Nephron (organoid): ENCODE measurements around the gene CHST11.

ENCODE experiments used
- H3K27ac Mint-ChIP-seq, 3 experiments: 2 replicates each; pipeline ENCODE4 v1.8.0; 2020; ENCODE audit warnings: mixed read lengths in 3 of 3, mild to moderate bottlenecking in 2 of 3, moderate library complexity in 1 of 3
- H3K27me3 Mint-ChIP-seq: 2 replicates; pipeline ENCODE4 v1.8.0; 2021; ENCODE audit warnings: low read depth, mild to moderate bottlenecking, moderate library complexity, mixed read lengths
- H3K36me3 Mint-ChIP-seq: 2 replicates; pipeline ENCODE4 v1.8.0; 2020; ENCODE audit warnings: low read depth, mixed read lengths
- H3K4me1 Mint-ChIP-seq: 2 replicates; pipeline ENCODE4 v1.8.0; 2020; ENCODE audit warnings: mixed read lengths
- H3K4me3 Mint-ChIP-seq, 3 experiments: 2 replicates each; pipeline ENCODE4 v1.8.0; 2020; ENCODE audit warnings: mild to moderate bottlenecking in 3 of 3, mixed read lengths in 3 of 3, moderate library complexity in 2 of 3
- H3K9me3 Mint-ChIP-seq: 2 replicates; pipeline ENCODE4 v1.8.0; 2020; ENCODE audit warnings: mixed read lengths
- CTCF ChIP-seq, 3 experiments: fragments of 200-600 bp; sonication (generic); IDR thresholded peaks; one replicate each; pipeline ENCODE4 v1.5.0; 2021; ENCODE audit warnings: antibody characterized with exemption in 3 of 3; ENCODE audit not compliant: unreplicated experiment in 3 of 3

CHST11 gene

GRCh38 chr12:104747330-104747729 is 290.6 kb downstream of the CHST11 start:
- Mint-ChIP-seq H3K27ac (no peak overlapping the region), H3K36me3 (no peaks in the 10 kb centered on the region), H3K27me3 (peaks cover 7% of the 10 kb centered on the region), H3K4me3 (no peak overlapping the region), H3K4me1 (peaks cover 43% of the 10 kb centered on the region), H3K9me3 (peaks cover 2% of the 10 kb centered on the region)
- TF ChIP-seq CTCF (IDR thresholded peaks at IDR 0.05; ENCODE audit: unreplicated experiment in 3 of 3): no peak

- Mint-ChIP-seq H3K27ac (no peak overlapping the region), H3K9me3 (peaks cover 1% of the 10 kb centered on the region), H3K36me3 (no peaks in the 10 kb centered on the region), H3K4me1 (peaks cover 37% of the 10 kb centered on the region), H3K27me3 (peaks cover 7% of the 10 kb centered on the region), H3K4me3 (no peak overlapping the region)
- no peak for TF ChIP-seq CTCF (IDR thresholded peaks at IDR 0.05; ENCODE audit: unreplicated experiment in 3 of 3)
Measured at GRCh38 chr12:104747955-104748354, 291.2 kb downstream of the CHST11 start.

DNA sequence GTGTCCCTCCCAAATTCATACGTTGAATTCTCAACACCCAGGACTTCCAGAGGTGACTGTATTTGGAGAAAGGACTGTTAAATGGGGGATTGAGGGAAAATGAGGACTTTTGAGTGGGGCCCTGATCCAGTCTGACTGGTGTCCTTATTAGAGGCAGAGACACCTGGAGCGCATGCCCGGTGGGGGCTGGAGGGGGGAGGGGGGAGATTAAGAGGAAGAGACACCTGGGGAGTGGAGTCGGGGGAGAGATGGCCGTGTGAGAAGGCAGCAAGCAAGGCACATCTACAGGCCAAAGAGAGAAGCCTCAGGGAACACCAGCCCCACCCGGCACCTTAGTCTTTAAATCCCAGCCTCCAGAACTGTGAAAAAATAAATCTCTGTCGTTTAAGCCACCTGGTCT is 291.6 kb downstream of the CHST11 start:
- H3K4me1 Mint-ChIP-seq: peaks cover 35% of the 10 kb centered on the region
- H3K36me3 Mint-ChIP-seq: no peaks in the 10 kb centered on the region
- TF ChIP-seq CTCF (IDR thresholded peaks at IDR 0.05; ENCODE audit: unreplicated experiment in 3 of 3): no peak
- H3K9me3 Mint-ChIP-seq: no peaks in the 10 kb centered on the region
- no peak overlapping the region for H3K27ac Mint-ChIP-seq
- H3K27me3 Mint-ChIP-seq: peaks cover 7% of the 10 kb centered on the region
- H3K4me3 Mint-ChIP-seq: no peak overlapping the region

DNA sequence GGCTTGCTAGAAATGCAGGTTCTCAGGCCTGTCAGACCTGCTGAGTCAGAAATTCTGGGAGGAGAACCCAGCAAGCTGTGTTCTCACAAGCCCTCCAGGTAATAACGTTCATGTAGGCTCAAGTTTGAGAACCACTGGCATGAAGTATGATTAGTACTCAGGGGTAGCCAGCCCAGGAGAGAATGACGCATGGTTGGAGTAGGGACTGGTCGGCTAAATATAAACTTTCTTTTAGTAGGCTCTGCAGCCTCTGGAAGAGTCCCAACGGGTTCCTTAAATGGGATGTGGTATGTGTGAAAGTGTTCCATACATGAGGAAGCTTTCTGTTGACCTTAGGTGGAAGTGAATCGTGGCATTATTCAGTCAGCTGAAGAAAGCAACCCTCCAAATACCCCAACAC is 292.0 kb downstream of the CHST11 start:
- Mint-ChIP-seq H3K27me3 (peaks cover 7% of the 10 kb centered on the region), H3K27ac (no peak overlapping the region), H3K36me3 (no peaks in the 10 kb centered on the region), H3K4me1 (peaks cover 35% of the 10 kb centered on the region), H3K9me3 (no peaks in the 10 kb centered on the region), H3K4me3 (no peak overlapping the region)
- TF ChIP-seq CTCF (IDR thresholded peaks at IDR 0.05; ENCODE audit: unreplicated experiment in 3 of 3): no peak

DNA sequence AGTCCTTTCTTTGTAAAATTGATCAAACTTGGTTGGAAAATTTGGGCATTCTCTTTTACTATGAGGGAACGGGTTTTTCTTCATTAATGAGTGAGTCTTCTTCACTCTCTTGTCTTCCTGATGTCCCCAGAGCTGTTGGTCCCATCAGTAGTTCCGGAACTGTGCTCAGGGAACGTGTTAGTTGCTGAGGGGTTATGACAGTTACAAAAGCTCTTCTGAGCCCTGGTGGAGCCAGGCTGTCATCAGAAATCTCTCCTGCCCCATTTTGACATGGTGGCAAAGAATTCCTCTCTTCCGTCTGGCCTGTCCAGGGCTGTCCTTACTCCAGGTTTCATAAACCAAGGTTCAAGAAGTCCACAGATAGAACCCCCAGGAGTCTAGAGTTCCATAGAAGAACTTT is 292.8 kb downstream of the CHST11 start:
- Mint-ChIP-seq H3K9me3 (no peaks in the 10 kb centered on the region), H3K4me1 (peaks cover 35% of the 10 kb centered on the region), H3K36me3 (no peaks in the 10 kb centered on the region), H3K27ac (no peak overlapping the region), H3K27me3 (peaks cover 7% of the 10 kb centered on the region), H3K4me3 (no peak overlapping the region)
- no peak for TF ChIP-seq CTCF (IDR thresholded peaks at IDR 0.05; ENCODE audit: unreplicated experiment in 3 of 3)

GRCh38 chr12:104750061-104750460 is 293.3 kb downstream of the CHST11 start:
- no peak for TF ChIP-seq CTCF (IDR thresholded peaks at IDR 0.05; ENCODE audit: unreplicated experiment in 3 of 3)
- Mint-ChIP-seq H3K9me3 (no peaks in the 10 kb centered on the region), H3K27me3 (peaks cover 7% of the 10 kb centered on the region), H3K4me3 (no peak overlapping the region), H3K4me1 (peaks cover 35% of the 10 kb centered on the region), H3K36me3 (no peaks in the 10 kb centered on the region), H3K27ac (no peak overlapping the region)
